ENCODE measurements around the gene NDRG2.
A peak's percentile ranks its signal among the peaks of the same experiment; 100 is the strongest.

The NDRG2 gene

DNA sequence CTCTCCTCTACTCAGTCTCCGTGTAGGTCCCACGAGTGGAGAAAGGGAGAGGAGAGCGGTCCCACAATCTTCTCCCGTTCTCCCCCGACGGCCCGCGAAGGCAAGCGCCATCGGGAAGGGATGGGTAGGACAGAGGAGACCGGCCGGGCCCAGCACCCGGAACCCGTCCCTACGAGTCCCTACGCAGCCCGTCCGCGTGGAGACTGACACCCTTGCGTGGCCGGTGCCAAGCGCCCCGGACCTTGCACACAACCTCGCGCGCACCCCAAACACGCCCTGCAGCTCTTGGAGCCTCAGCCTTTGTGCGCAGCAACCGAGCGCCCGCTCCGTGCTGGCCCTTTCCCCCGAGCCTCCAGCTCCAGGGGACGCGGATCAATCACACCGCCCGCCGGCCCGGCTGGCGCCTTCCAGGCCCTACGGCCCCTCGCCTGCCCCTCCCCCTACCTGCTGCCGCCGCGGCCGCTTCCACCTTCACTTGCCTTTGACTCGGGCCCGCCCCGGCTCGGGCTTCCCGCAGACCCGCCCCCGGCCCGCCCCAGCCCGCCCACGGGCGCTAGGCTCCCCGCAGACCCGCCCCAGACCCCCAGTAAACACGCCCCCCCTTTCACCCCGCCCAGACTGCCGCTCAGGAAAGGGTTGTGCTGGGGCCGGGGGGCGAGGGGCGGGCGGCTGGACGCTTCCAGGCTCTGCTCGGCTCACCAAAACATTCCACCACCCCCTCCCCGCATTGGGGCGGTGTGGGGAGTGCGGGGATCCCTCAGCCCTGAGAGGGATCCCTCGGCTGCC is at the start of gene NDRG2:
NDRG2 (minus strand) TSS at position 477 of the 786 bp plus-strand sequence. CDS start 1,746 bp downstream, outside the sequence.
- peaks cover 42% of the 10 kb centered on the region for H3K27me3 ChIP-seq (ENCODE audit: insufficient read depth, low read length)
- 0 out of 2 replicates have a peak, but pooled peaks cover 5% of the 10 kb centered on the region for H3K36me3 ChIP-seq (ENCODE audit: insufficient read depth, low read depth, low read length)
- H3K4me3 ChIP-seq (ENCODE audit: low read length) = peak within 1 kb of the TSS; percentile 88
- peak within 1 kb of the TSS; percentile 77; the same call in 1 of the 2 replicates for H3K9ac ChIP-seq (ENCODE audit: low read depth, low read length)
- no peak within 1 kb of the TSS for H3K27ac ChIP-seq (ENCODE audit: low read length)
- no peaks in the 10 kb centered on the region for H3K9me3 ChIP-seq (ENCODE audit: insufficient read depth, low read depth, low read length)
- peaks cover 18% of the 10 kb centered on the region; the same call in 1 of the 2 replicates for H3K4me1 ChIP-seq (ENCODE audit: insufficient read depth, low read length)

- Histone ChIP-seq H3K27me3 (ENCODE audit: insufficient read depth, low read length) (peaks cover 5% of the 10 kb centered on the region), H3K36me3 (ENCODE audit: insufficient read depth, low read depth, low read length) (peaks cover 66% of the 10 kb centered on the region), H3K27ac (ENCODE audit: low read length) (no peak overlapping the region), H3K9ac (ENCODE audit: low read depth, low read length) (no peak overlapping the region), H3K9me3 (ENCODE audit: insufficient read depth, low read depth, low read length) (no peaks in the 10 kb centered on the region), H3K4me3 (ENCODE audit: low read length) (no peak overlapping the region), H3K4me1 (ENCODE audit: insufficient read depth, low read length) (peaks cover 5% of the 10 kb centered on the region)
Observed at GRCh38 chr14:21073921-21074320, 49.1 kb upstream of the NDRG2 start.

DNA sequence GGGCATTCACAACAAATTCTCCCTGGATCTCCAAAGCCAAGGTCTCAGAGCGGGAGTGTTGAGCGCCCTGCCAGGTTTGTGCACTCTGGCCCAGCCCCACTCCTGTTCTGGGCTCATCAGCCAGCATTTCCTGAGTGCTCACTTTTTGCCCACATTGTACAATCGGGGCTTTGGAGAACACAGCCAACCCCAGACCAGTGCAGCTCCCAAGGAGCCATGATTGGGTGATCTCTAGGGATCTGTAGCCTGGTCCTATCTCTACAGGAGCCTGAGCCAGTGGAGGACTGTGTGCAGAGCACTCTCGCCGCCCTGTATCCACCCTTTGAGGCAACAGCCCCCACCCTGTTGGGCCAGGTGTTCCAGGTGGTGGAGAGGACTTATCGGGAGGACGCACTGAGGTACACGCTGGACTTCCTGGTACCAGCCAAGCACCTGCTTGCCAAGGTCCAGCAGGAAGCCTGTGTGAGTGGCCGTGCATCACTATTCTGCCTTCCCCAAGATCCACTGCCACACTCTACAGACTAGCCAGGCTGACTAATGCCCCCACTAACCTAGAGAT is 48.0 kb upstream of the NDRG2 start:
- H3K36me3 ChIP-seq (ENCODE audit: insufficient read depth, low read depth, low read length) = peaks cover 55% of the 10 kb centered on the region
- no peak overlapping the region for H3K27ac ChIP-seq (ENCODE audit: low read length)
- H3K27me3 ChIP-seq (ENCODE audit: insufficient read depth, low read length) = peaks cover 13% of the 10 kb centered on the region
- H3K4me3 ChIP-seq (ENCODE audit: low read length) = peak overlapping the region; percentile 94; the same call in 1 of the 2 replicates
- no peaks in the 10 kb centered on the region for H3K9me3 ChIP-seq (ENCODE audit: insufficient read depth, low read depth, low read length)
- H3K4me1 ChIP-seq (ENCODE audit: insufficient read depth, low read length) = peaks cover 8% of the 10 kb centered on the region
- peak overlapping the region; percentile 94; the same call in 1 of the 2 replicates for H3K9ac ChIP-seq (ENCODE audit: low read depth, low read length)

GRCh38 chr14:21072031-21072473 is 47.2 kb upstream of the NDRG2 start:
- peaks cover 48% of the 10 kb centered on the region for H3K36me3 ChIP-seq (ENCODE audit: insufficient read depth, low read depth, low read length)
- peaks cover 21% of the 10 kb centered on the region for H3K27me3 ChIP-seq (ENCODE audit: insufficient read depth, low read length)
- H3K4me1 ChIP-seq (ENCODE audit: insufficient read depth, low read length) = peaks cover 8% of the 10 kb centered on the region
- peak overlapping the region; percentile 94; the same call in 1 of the 2 replicates for H3K9ac ChIP-seq (ENCODE audit: low read depth, low read length)
- peak overlapping the region; percentile 80 for H3K27ac ChIP-seq (ENCODE audit: low read length)
- peak overlapping the region; percentile 94 for H3K4me3 ChIP-seq (ENCODE audit: low read length)
- H3K9me3 ChIP-seq (ENCODE audit: insufficient read depth, low read depth, low read length) = no peaks in the 10 kb centered on the region

- Histone ChIP-seq H3K4me3 (ENCODE audit: low read length) (peak overlapping the region; percentile 94), H3K9ac (ENCODE audit: low read depth, low read length) (peak overlapping the region; percentile 94), H3K4me1 (ENCODE audit: insufficient read depth, low read length) (peaks cover 8% of the 10 kb centered on the region), H3K27me3 (ENCODE audit: insufficient read depth, low read length) (peaks cover 21% of the 10 kb centered on the region), H3K9me3 (ENCODE audit: insufficient read depth, low read depth, low read length) (no peaks in the 10 kb centered on the region), H3K27ac (ENCODE audit: low read length) (peak overlapping the region; percentile 80), H3K36me3 (ENCODE audit: insufficient read depth, low read depth, low read length) (peaks cover 42% of the 10 kb centered on the region)
Observed at GRCh38 chr14:21071225-21072030, 46.6 kb upstream of the NDRG2 start.

- Histone ChIP-seq H3K36me3 (ENCODE audit: insufficient read depth, low read depth, low read length) (peaks cover 35% of the 10 kb centered on the region), H3K9ac (ENCODE audit: low read depth, low read length) (peak overlapping the region; percentile 94), H3K9me3 (ENCODE audit: insufficient read depth, low read depth, low read length) (no peaks in the 10 kb centered on the region), H3K27ac (ENCODE audit: low read length) (peak overlapping the region; percentile 80), H3K4me3 (ENCODE audit: low read length) (peak overlapping the region; percentile 94), H3K4me1 (ENCODE audit: insufficient read depth, low read length) (peaks cover 8% of the 10 kb centered on the region), H3K27me3 (ENCODE audit: insufficient read depth, low read length) (peaks cover 21% of the 10 kb centered on the region)
Observed at GRCh38 chr14:21070610-21071224, 45.9 kb upstream of the NDRG2 start.

GRCh38 chr14:21070083-21070609 is 45.3 kb upstream of the NDRG2 start, which contains the start of gene ARHGEF40:
Gene ARHGEF40, plus strand, starts transcription at chr14:21070304. Its CDS starts 93 bp downstream, at chr14:21070397.
- H3K9ac ChIP-seq (ENCODE audit: low read depth, low read length) = peak within 1 kb of the TSS; percentile 94
- H3K36me3 ChIP-seq (ENCODE audit: insufficient read depth, low read depth, low read length) = peaks cover 29% of the 10 kb centered on the region
- H3K9me3 ChIP-seq (ENCODE audit: insufficient read depth, low read depth, low read length) = no peaks in the 10 kb centered on the region
- peak within 1 kb of the TSS; percentile 80 for H3K27ac ChIP-seq (ENCODE audit: low read length)
- H3K4me1 ChIP-seq (ENCODE audit: insufficient read depth, low read length) = peaks cover 8% of the 10 kb centered on the region
- H3K27me3 ChIP-seq (ENCODE audit: insufficient read depth, low read length) = peaks cover 21% of the 10 kb centered on the region
- peak within 1 kb of the TSS; percentile 94 for H3K4me3 ChIP-seq (ENCODE audit: low read length)

GRCh38 chr14:21069388-21070082 is 44.7 kb upstream of the NDRG2 start:
- Histone ChIP-seq H3K36me3 (ENCODE audit: insufficient read depth, low read depth, low read length) (peaks cover 23% of the 10 kb centered on the region), H3K4me1 (ENCODE audit: insufficient read depth, low read length) (peaks cover 8% of the 10 kb centered on the region), H3K27me3 (ENCODE audit: insufficient read depth, low read length) (peaks cover 21% of the 10 kb centered on the region), H3K9me3 (ENCODE audit: insufficient read depth, low read depth, low read length) (no peaks in the 10 kb centered on the region), H3K27ac (ENCODE audit: low read length) (peak overlapping the region; percentile 76), H3K4me3 (ENCODE audit: low read length) (peak overlapping the region; percentile 94), H3K9ac (ENCODE audit: low read depth, low read length) (peak overlapping the region; percentile 94; the same call in 1 of the 2 replicates)

DNA sequence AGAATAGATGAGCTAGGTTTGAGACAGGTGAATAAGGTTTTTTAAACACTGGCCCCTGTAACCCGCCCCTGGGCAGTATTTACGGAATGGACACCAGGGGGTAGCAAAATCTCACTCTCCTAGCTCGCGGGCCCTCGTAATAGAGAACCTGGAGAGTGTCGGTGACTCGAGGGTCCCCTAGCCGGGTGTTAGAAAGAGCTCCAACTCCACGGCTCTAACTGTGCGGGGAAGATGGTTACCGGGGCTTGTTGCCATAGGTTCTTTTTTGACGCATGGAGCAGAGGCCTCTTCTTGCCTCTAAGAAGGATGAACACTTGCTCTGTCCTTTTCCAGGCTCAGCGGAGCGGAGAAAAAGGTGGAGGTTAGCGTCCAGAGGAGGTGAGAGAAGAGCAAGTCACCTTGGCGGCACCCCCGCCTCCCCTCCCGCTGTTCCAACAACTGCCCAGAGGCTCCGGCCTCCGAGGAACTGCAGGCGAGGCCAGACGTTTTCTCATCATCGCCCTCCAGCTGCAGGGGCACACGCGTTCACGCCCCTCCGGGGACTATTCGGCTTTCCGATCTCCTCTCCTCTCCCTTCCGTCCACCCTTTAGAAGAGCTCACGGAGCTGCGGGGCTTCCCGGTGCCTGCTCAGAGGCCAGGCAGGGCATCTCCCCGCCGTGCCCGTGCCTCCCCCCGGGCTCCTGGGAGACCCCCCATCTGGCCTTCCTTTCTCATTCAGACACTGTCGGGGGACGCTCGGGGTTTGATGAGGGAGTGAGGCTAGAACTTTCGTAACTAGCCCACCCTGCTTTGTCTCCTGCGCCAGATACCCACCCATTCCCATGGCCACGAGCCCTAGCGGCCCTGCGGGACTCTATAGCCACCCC is 43.9 kb upstream of the NDRG2 start:
- H3K27ac ChIP-seq (ENCODE audit: low read length) = peak overlapping the region; percentile 76

More for the DNA sequence above, 43.9 kb upstream of the NDRG2 start:
- peaks cover 21% of the 10 kb centered on the region for H3K27me3 ChIP-seq (ENCODE audit: insufficient read depth, low read length)
- H3K4me1 ChIP-seq (ENCODE audit: insufficient read depth, low read length) = peaks cover 10% of the 10 kb centered on the region
- H3K9ac ChIP-seq (ENCODE audit: low read depth, low read length) = peak overlapping the region; percentile 94; the same call in 1 of the 2 replicates
- no peaks in the 10 kb centered on the region for H3K9me3 ChIP-seq (ENCODE audit: insufficient read depth, low read depth, low read length)
- peak overlapping the region; percentile 94 for H3K4me3 ChIP-seq (ENCODE audit: low read length)
- peaks cover 15% of the 10 kb centered on the region for H3K36me3 ChIP-seq (ENCODE audit: insufficient read depth, low read depth, low read length)
